HEK293 (cell line): ENCODE results near the gene FBLN2.

Experiments used
- CTCF ChIA-PET: fragments of 350-600 bp; formaldehyde crosslinking; extraction: SDS; loops from one replicate; lab custom pipeline; 2021; ENCODE audit warnings: antibody characterized with exemption; lab: Yijun Ruan, JAX
- POLR2A ChIA-PET: fragments of 300-600 bp; formaldehyde crosslinking; extraction: SDS; loops from one replicate; lab custom pipeline; 2020; ENCODE audit warnings: antibody characterized with exemption, inconsistent platforms; lab: Yijun Ruan, JAX
- H3K27ac ChIP-seq: fragments of 200-500 bp; sonication (Bioruptor generic); 2 replicates; pipeline ENCODE4 v1.5.1; 2014; ENCODE audit warnings: low read depth, low read length, control low read depth, inconsistent platforms; ENCODE audit errors: extremely low read depth
- H3K36me3 ChIP-seq, 2 experiments: fragments of 200-500 bp in 1 of 2; sonication (Bioruptor generic) in 1 of 2; 1 replicate in 1 of 2; 2 replicates in 1 of 2; pipeline ENCODE4 v1.5.1; 2014 to 2017; ENCODE audit warnings: inconsistent platforms in 2 of 2, low read length in 2 of 2; ENCODE audit not compliant: control insufficient read depth in 2 of 2, insufficient read depth in 1 of 2
- H3K4me1 ChIP-seq: fragments of 200-500 bp; sonication (Bioruptor generic); 2 replicates; pipeline ENCODE4 v1.5.1; 2014; ENCODE audit warnings: mild to moderate bottlenecking, low read length, inconsistent platforms; ENCODE audit not compliant: control insufficient read depth, insufficient read depth
- H3K4me3 ChIP-seq: 2 replicates; pipeline ENCODE4 v1.5.1; 2011; ENCODE audit warnings: low read depth, mild to moderate bottlenecking, control low read depth, low read length, moderate library complexity
- H3K9me3 ChIP-seq: fragments of 200-500 bp; sonication (Bioruptor generic); 2 replicates; pipeline ENCODE4 v1.5.1; 2014; ENCODE audit warnings: low read depth, low read length, inconsistent platforms; ENCODE audit not compliant: control insufficient read depth, insufficient read depth
- GLIS2 ChIP-seq: fragments of 450-650 bp; formaldehyde crosslinking; IDR thresholded peaks from 2 replicates; pipeline ENCODE4 v1.5.1; 2016; ENCODE audit warnings: missing biosample characterization, missing genetic modification characterization
- ZBTB17 ChIP-seq: fragments of 450-650 bp; formaldehyde crosslinking; IDR thresholded peaks from 2 replicates; pipeline ENCODE4 v1.5.1; 2016; ENCODE audit warnings: missing biosample characterization, missing genetic modification characterization
- ZBTB26 ChIP-seq: fragments of 450-650 bp; formaldehyde crosslinking; optimal IDR thresholded peaks from 2 replicates; pipeline ENCODE3; 2016; ENCODE audit warnings: missing biosample characterization, mild to moderate bottlenecking, missing genetic modification characterization
- ZNF112 ChIP-seq: fragments of 450-650 bp; formaldehyde crosslinking; IDR thresholded peaks from 2 replicates; pipeline ENCODE4 v1.5.0; 2017; ENCODE audit warnings: missing biosample characterization, missing genetic modification characterization
- ZNF169 ChIP-seq: fragments of 450-650 bp; formaldehyde crosslinking; IDR thresholded peaks from 2 replicates; pipeline ENCODE4 v1.5.1; 2016; ENCODE audit warnings: missing biosample characterization, missing genetic modification characterization
- ZNF248 ChIP-seq: fragments of 450-650 bp; formaldehyde crosslinking; IDR thresholded peaks from 2 replicates; pipeline ENCODE4 v1.5.1; 2017; ENCODE audit warnings: missing biosample characterization, missing genetic modification characterization
- ZNF626 ChIP-seq: fragments of 450-650 bp; sonication (Bioruptor Pico); formaldehyde crosslinking; IDR thresholded peaks from 2 replicates; pipeline ENCODE4 v1.5.1; 2018; ENCODE audit warnings: missing biosample characterization, missing genetic modification characterization, inconsistent platforms
- ZNF639 ChIP-seq: fragments of 450-650 bp; formaldehyde crosslinking; IDR thresholded peaks from 2 replicates; pipeline ENCODE4 v1.5.1; 2016; ENCODE audit warnings: missing biosample characterization, missing genetic modification characterization
- ZNF792 ChIP-seq: fragments of 450-650 bp; formaldehyde crosslinking; IDR thresholded peaks from 2 replicates; pipeline ENCODE4 v1.5.1; 2016; ENCODE audit warnings: missing biosample characterization, missing genetic modification characterization
- ZSCAN5A ChIP-seq: fragments of 450-650 bp; formaldehyde crosslinking; IDR thresholded peaks from 2 replicates; pipeline ENCODE4 v1.5.1; 2016; ENCODE audit warnings: missing biosample characterization, missing genetic modification characterization
- TF ChIP-seq, protein P1 (sequence below): fragments of 450-650 bp; formaldehyde crosslinking; IDR thresholded peaks from 2 replicates; pipeline ENCODE4 v1.5.1; 2016; ENCODE audit warnings: missing biosample characterization, missing genetic modification characterization
- TF ChIP-seq, protein P2 (sequence below): fragments of 450-650 bp; formaldehyde crosslinking; IDR thresholded peaks from 2 replicates; pipeline ENCODE4 v1.5.1; 2016; ENCODE audit warnings: missing biosample characterization, missing genetic modification characterization, low read depth
- TF ChIP-seq, protein P3 (sequence below): sonication (generic); formaldehyde crosslinking; IDR thresholded peaks from 2 replicates; pipeline ENCODE4 v1.8.1; 2022; ENCODE audit warnings: mild to moderate bottlenecking, moderate library complexity, missing genetic modification reagents

Gene FBLN2

DNA sequence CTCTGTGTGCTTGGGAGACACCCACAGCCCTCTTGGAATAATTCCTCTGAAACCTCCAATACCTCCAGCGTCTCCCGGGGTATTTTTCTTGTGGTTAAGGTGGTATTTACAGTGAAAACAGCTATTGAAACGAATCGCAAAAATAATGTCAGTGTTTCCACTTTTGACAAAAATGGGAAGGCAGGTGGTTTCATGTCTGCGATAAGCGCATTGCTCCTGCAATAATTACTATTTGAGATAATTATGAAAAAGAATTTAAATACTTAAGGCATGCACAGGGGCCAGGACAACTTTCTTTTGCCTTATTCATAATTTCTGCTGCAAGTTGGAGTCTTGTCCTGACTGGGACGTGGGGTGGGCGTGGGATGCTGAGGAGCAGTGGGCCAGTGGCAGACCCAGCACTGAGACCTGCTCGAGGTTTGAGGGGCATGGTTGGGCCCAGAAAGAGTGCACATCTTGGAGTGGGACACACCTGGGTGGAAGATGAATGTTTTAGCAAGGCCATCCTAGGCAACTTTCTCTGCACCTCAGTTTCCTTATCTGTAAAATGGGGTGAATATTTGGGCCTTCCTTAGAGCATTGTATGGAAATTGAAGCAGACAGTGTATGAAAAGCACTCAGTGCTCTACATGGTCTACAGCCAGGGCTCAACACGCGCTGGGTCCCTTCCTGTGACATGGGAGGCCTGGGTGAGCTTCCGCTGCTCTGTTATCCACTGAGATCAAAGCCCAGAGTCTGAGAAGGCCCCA, 110.5 kb downstream of the FBLN2 start:
- Histone ChIP-seq H3K27ac (no peak overlapping the region), H3K9me3 (no peaks in the 10 kb centered on the region), H3K4me1 (no peaks in the 10 kb centered on the region), H3K4me3 (no peak overlapping the region), H3K36me3 (no peaks in the 10 kb centered on the region)
- TF ChIP-seq ZBTB26 (tag by site-specific recombination) = no peak
- TF ChIP-seq, protein P1, sequence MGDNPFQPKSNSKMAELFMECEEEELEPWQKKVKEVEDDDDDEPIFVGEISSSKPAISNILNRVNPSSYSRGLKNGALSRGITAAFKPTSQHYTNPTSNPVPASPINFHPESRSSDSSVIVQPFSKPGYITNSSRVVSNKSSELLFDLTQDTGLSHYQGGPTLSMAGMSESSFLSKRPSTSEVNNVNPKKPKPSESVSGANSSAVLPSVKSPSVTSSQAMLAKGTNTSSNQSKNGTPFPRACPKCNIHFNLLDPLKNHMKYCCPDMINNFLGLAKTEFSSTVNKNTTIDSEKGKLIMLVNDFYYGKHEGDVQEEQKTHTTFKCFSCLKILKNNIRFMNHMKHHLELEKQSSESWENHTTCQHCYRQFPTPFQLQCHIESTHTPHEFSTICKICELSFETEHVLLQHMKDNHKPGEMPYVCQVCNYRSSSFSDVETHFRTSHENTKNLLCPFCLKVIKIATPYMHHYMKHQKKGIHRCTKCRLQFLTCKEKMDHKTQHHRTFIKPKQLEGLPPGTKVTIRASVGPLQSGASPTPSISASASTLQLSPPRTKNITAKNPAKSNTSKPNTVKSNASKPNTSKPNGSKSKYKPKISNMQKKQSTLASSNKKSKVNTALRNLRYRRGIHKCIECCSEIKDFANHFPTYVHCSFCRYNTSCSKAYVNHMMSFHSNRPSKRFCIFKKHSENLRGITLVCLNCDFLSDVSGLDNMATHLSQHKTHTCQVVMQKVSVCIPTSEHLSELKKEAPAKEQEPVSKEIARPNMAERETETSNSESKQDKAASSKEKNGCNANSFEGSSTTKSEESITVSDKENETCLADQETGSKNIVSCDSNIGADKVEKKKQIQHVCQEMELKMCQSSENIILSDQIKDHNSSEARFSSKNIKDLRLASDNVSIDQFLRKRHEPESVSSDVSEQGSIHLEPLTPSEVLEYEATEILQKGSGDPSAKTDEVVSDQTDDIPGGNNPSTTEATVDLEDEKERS (tag by site-specific recombination) = no peak
- no peak for TF ChIP-seq ZNF626 (tag by site-specific recombination)
- TF ChIP-seq, protein P2, sequence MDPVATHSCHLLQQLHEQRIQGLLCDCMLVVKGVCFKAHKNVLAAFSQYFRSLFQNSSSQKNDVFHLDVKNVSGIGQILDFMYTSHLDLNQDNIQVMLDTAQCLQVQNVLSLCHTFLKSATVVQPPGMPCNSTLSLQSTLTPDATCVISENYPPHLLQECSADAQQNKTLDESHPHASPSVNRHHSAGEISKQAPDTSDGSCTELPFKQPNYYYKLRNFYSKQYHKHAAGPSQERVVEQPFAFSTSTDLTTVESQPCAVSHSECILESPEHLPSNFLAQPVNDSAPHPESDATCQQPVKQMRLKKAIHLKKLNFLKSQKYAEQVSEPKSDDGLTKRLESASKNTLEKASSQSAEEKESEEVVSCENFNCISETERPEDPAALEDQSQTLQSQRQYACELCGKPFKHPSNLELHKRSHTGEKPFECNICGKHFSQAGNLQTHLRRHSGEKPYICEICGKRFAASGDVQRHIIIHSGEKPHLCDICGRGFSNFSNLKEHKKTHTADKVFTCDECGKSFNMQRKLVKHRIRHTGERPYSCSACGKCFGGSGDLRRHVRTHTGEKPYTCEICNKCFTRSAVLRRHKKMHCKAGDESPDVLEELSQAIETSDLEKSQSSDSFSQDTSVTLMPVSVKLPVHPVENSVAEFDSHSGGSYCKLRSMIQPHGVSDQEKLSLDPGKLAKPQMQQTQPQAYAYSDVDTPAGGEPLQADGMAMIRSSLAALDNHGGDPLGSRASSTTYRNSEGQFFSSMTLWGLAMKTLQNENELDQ = no peak
- TF ChIP-seq, protein P3, sequence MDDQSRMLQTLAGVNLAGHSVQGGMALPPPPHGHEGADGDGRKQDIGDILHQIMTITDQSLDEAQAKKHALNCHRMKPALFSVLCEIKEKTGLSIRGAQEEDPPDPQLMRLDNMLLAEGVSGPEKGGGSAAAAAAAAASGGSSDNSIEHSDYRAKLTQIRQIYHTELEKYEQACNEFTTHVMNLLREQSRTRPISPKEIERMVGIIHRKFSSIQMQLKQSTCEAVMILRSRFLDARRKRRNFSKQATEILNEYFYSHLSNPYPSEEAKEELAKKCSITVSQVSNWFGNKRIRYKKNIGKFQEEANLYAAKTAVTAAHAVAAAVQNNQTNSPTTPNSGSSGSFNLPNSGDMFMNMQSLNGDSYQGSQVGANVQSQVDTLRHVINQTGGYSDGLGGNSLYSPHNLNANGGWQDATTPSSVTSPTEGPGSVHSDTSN (CRISPR knock-in tag) = no peak
- TF ChIP-seq ZBTB17 (tag by site-specific recombination) = no peak
- no peak for TF ChIP-seq ZNF169 (tag by site-specific recombination)
- no peak for TF ChIP-seq GLIS2
- ChIA-PET CTCF (interaction anchor here (0.6 to 17.8 kb wide), 6 partner anchors 8 to 225 kb away, joined by 3 to 589 read pairs (median 4); partner anchors contain the start of gene WNT7A), POLR2A (no interaction called here)

- POLR2A ChIA-PET = no interaction called here
- Histone ChIP-seq H3K9me3 (no peaks in the 10 kb centered on the region), H3K36me3 (no peaks in the 10 kb centered on the region), H3K4me3 (no peak overlapping the region), H3K27ac (no peak overlapping the region), H3K4me1 (no peaks in the 10 kb centered on the region)
- CTCF ChIA-PET = interaction anchor here (1.5 to 17.8 kb wide), 2 partner anchors 211 to 224 kb away, joined by 4 to 589 read pairs; partner anchors contain the start of gene WNT7A
- no peak for TF ChIP-seq ZNF639 (tag by site-specific recombination)
- no peak for TF ChIP-seq ZNF792 (tag by site-specific recombination)
- TF ChIP-seq ZNF248 (tag by site-specific recombination) = no peak
- TF ChIP-seq ZSCAN5A = no peak
- no peak for TF ChIP-seq ZNF112
- TF ChIP-seq ZBTB17 (tag by site-specific recombination) = no peak
- TF ChIP-seq, protein P1 (tag by site-specific recombination) = peak; percentile 73; the same call in 1 of the 2 replicates
Measured at GRCh38 chr3:13660042-13660874, 111.3 kb downstream of the FBLN2 start.
